Uterus (tissue), 2 donors: ENCODE results near the gene UGP2.

ENCODE experiments used
- CTCF ChIP-seq, 4 experiments: fragments of 200-600 bp in 2 of 4; fragments of 450-650 bp in 2 of 4; sonication (generic) in 2 of 4; IDR thresholded peaks; one replicate each; pipeline ENCODE4 v1.5.1; 2016 to 2019; ENCODE audit warnings: antibody characterized with exemption in 4 of 4, mild to moderate bottlenecking in 2 of 4, moderate library complexity in 1 of 4
- POLR2A ChIP-seq, 2 donors: fragments of 450-650 bp; IDR thresholded peaks; one replicate each; pipeline ENCODE4 v1.6.1; 2016; ENCODE audit warnings: antibody characterized with exemption in 2 of 2, mild to moderate bottlenecking in 1 of 2, moderate library complexity in 1 of 2

DNA sequence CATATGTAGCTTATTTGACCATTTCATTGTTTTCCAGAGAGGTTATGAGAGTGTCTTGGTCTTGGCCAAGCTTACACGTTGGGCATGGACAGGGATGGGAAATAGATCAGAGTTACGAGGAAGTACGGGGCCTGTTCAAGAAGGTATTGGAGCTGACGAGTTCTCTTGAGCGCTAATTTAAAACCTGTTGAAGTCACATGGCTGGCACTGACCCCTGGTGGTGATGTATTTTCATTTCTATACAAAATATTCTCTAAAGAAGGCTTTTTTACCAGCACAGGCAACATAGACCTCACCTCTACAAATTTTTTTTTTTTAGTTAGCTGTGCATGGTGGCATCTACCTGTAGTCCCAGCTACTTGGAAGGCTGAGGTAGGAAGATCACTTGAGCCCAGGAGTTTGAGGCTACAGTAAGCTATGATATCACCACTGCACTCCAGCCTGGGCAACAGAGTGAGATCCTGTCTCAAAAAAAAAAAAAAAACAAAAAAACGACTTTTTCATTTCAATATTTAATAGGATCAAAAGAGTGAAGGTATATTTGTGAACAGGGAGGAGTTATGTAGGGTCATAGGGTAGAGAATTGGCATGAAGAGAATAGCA lies 19.6 kb downstream of the UGP2 start:
- TF ChIP-seq POLR2A (IDR thresholded peaks at IDR 0.05) (no peak), CTCF (IDR thresholded peaks at IDR 0.05) (peak; percentile 58 to 71 (median 62))
